Measurements from ENCODE around the gene C1QL2. TPM values are rescaled to one million over a fixed set of nuclear protein-coding genes. Genes with fewer than 3 reads are reported as not detected.
A peak's percentile ranks its signal among the peaks of the same experiment; 100 is the strongest.

The C1QL2 gene
- total RNA-seq, 4 donors from 2014 or later: not detected

DNA sequence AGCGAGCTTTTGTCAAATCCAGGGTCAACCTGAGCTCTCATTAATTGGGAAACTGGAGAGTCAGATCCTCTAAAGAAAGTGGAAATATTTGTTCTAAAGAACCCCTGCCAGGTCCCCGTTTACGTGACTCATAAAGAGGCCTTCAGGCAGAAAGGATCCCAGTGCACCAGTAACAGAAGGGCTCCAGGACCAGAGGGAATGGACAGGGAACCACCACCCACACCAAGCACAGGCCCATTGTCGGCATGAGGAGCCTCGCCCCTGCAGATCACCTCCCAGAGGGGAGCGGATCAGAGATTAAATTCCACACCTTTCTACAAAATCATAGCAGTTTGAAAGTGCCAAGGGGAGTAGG lies 16.4 kb upstream of the C1QL2 start:
- H3K36me3 ChIP-seq: no peaks in the 10 kb centered on the region
- no peak overlapping the region for H3K4me3 ChIP-seq (replicated peaks in 1 of 3)
- no peak overlapping the region for H3K27ac ChIP-seq
- WGBS, 2 donors: 88 to 89% methylated on average over 6 of the region's 6 CpGs
- DNase-seq: no peak
- no peaks in the 10 kb centered on the region for H3K4me1 ChIP-seq
- intact Hi-C loops (cut with DNase I): no loop called here
- H3K27me3 ChIP-seq: no peaks in the 10 kb centered on the region
- TF ChIP-seq, protein P1, sequence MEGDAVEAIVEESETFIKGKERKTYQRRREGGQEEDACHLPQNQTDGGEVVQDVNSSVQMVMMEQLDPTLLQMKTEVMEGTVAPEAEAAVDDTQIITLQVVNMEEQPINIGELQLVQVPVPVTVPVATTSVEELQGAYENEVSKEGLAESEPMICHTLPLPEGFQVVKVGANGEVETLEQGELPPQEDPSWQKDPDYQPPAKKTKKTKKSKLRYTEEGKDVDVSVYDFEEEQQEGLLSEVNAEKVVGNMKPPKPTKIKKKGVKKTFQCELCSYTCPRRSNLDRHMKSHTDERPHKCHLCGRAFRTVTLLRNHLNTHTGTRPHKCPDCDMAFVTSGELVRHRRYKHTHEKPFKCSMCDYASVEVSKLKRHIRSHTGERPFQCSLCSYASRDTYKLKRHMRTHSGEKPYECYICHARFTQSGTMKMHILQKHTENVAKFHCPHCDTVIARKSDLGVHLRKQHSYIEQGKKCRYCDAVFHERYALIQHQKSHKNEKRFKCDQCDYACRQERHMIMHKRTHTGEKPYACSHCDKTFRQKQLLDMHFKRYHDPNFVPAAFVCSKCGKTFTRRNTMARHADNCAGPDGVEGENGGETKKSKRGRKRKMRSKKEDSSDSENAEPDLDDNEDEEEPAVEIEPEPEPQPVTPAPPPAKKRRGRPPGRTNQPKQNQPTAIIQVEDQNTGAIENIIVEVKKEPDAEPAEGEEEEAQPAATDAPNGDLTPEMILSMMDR (IDR thresholded peaks at IDR 0.05): no peak
- TF ChIP-seq POLR2A (IDR thresholded peaks at IDR 0.05): no peak
- H3K9me3 ChIP-seq: no peaks in the 10 kb centered on the region

DNA sequence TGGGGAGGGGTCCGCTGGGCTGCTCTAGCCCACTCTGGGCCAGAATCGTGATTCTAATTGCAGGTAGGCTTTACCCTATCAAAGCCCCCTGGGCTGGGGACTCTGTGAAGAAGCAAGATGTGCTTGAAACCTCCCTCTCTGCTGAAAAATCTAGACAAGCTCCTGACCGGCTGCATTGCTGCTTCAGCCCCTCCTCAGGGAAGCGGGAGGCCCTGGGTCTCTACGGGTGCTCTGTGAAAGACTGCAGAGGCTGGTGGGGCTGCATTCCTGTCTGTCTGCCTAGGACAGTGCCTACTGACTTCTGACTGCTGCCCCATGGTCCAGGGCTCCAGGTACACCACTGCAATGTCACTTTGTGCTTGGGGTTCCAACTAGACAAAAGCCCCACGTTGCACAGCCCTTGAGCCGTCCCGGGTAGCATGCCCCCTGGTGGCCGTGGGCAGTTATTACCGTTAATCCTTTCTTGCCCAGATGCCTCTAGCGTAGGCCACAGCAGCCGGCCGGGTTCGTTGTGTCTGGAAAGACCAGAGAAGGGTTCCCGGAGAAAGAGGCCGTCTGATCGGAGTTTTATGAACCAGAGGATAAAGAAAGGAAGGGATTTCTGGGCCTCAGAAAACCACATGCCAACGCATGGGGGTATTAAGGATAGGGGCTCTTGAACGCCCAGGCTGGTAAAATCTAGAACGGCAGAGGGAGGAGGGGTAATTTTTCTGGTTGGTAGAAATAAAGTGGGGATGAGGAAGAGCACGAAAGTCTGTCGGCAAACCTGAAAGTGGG lies 15.9 kb upstream of the C1QL2 start:
- TF ChIP-seq POLR2A (IDR thresholded peaks at IDR 0.05): no peak
- TF ChIP-seq, protein P1 (IDR thresholded peaks at IDR 0.05): peak in 5 of 6 experiments; percentile 19 to 43 (median 23)
- no peaks in the 10 kb centered on the region for H3K27me3 ChIP-seq
- H3K36me3 ChIP-seq: no peaks in the 10 kb centered on the region
- DNase-seq: peak; percentile 6 to 10
- no peak overlapping the region for H3K27ac ChIP-seq
- 60 to 71% methylated on average over 17 to 20 of the region's 22 CpGs for WGBS, 2 donors
- no peaks in the 10 kb centered on the region for H3K4me1 ChIP-seq
- no peak overlapping the region for H3K4me3 ChIP-seq (replicated peaks in 1 of 3)
- no peaks in the 10 kb centered on the region for H3K9me3 ChIP-seq
- intact Hi-C loops (cut with DNase I): no loop called here

DNA sequence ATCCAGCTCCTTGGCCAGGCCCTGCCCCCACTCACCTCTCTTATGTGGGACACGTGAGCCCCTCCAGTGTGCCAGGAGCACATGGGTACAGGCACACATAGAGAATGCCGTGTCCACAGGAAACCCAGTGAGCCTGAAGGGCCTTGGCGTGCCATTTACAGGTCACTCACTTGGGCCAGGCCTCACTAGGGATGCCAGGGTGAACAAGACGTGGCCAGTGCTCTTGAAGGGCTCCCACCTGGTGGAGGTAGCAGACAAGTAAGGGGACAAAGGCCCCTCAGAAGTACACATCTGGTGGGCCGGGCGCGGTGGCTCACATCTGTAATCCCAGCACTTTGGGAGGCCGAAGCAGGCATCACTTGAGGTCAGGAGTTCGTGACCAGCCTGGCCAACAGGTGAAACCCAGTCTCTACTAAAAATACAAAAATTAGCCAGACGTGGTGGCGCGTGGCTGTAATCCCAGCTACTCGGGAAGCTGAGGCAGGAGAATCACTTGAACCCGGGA lies 15.1 kb upstream of the C1QL2 start:
- Histone ChIP-seq H3K27me3 (no peaks in the 10 kb centered on the region), H3K4me1 (no peaks in the 10 kb centered on the region), H3K36me3 (no peaks in the 10 kb centered on the region), H3K27ac (no peak overlapping the region), H3K4me3 (replicated peaks in 1 of 3) (no peak overlapping the region), H3K9me3 (no peaks in the 10 kb centered on the region)
- TF ChIP-seq, protein P1 (IDR thresholded peaks at IDR 0.05): no peak
- no peak for TF ChIP-seq POLR2A (IDR thresholded peaks at IDR 0.05)
- intact Hi-C loops (cut with DNase I): no loop called here
- WGBS, 2 donors: 91 to 94% methylated on average over 14 of the region's 14 CpGs
- no peak for DNase-seq

DNA sequence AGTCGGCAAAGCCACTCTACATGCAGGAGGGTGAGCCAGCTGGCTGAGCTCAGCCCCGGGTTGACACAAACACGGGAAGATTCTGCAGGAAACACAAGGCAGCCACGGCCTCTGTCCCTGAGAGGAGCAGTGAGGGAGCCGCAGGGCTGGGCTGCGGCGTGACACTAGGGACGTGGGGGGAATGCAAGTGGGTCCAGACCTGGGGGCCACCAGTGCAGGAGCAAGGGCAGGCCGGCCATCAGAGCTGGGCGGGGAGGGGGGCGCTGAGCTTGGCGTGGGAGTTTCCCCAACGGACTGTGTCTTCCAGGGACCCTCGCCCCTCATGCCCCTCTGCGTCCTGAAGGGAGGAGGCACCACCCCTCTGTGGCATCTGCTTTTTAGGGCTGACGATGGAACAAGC lies 12.0 kb upstream of the C1QL2 start:
- Histone ChIP-seq H3K9me3 (no peaks in the 10 kb centered on the region), H3K36me3 (no peaks in the 10 kb centered on the region)
- intact Hi-C loops (cut with DNase I): no loop called here

DNA sequence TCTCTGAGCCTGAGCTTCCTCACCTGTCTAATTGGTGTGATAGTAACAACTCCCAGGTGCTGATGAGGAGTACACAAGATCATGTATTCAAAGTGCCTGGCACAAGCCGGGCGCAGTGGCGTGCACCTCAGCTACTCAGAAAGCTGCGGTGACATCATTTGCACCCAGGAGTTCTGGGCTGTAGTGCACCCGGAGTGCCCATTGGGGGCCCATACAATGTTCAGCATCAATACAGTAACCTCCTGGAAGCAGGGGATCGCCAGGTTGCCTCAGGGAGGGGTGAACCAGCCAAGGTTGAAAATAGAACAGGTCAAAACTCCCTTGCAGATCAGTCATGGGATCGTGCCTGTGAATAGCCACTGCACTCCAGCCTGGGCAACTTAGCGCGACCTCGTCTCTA lies 11.2 kb upstream of the C1QL2 start:
- no peak for TF ChIP-seq POLR2A (IDR thresholded peaks at IDR 0.05)
- TF ChIP-seq, protein P1 (IDR thresholded peaks at IDR 0.05): no peak
- intact Hi-C loops (cut with DNase I): no loop called here
- H3K4me3 ChIP-seq (replicated peaks in 1 of 3): no peak overlapping the region
- no peak for DNase-seq
- no peaks in the 10 kb centered on the region for H3K9me3 ChIP-seq
- H3K27me3 ChIP-seq: no peaks in the 10 kb centered on the region
- 69 to 84% methylated on average over 8 to 9 of the region's 10 CpGs for WGBS, 2 donors
- no peaks in the 10 kb centered on the region for H3K4me1 ChIP-seq
- H3K27ac ChIP-seq: no peak overlapping the region
- H3K36me3 ChIP-seq: no peaks in the 10 kb centered on the region

More for the DNA sequence above, 12.0 kb upstream of the C1QL2 start:
- no peaks in the 10 kb centered on the region for H3K4me1 ChIP-seq
- no peaks in the 10 kb centered on the region for H3K27me3 ChIP-seq
- WGBS, 2 donors: 62 to 75% methylated on average over 13 to 16 of the region's 16 CpGs
- H3K27ac ChIP-seq: no peak overlapping the region
- DNase-seq: no peak
- no peak overlapping the region for H3K4me3 ChIP-seq (replicated peaks in 1 of 3)
- TF ChIP-seq, protein P1 (IDR thresholded peaks at IDR 0.05): no peak
- TF ChIP-seq POLR2A (IDR thresholded peaks at IDR 0.05): no peak
